HG03066 (cell line): ENCODE measurements around the gene AGFG1.

ENCODE experiments used
- ATAC-seq: cut with Tn5 transposase; IDR thresholded peaks from one replicate; pipeline ENCODE4 v1.9.1; 2021; ENCODE audit warnings: low read depth; ENCODE audit not compliant: unreplicated experiment

Gene AGFG1, protein sequence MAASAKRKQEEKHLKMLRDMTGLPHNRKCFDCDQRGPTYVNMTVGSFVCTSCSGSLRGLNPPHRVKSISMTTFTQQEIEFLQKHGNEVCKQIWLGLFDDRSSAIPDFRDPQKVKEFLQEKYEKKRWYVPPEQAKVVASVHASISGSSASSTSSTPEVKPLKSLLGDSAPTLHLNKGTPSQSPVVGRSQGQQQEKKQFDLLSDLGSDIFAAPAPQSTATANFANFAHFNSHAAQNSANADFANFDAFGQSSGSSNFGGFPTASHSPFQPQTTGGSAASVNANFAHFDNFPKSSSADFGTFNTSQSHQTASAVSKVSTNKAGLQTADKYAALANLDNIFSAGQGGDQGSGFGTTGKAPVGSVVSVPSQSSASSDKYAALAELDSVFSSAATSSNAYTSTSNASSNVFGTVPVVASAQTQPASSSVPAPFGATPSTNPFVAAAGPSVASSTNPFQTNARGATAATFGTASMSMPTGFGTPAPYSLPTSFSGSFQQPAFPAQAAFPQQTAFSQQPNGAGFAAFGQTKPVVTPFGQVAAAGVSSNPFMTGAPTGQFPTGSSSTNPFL

DNA sequence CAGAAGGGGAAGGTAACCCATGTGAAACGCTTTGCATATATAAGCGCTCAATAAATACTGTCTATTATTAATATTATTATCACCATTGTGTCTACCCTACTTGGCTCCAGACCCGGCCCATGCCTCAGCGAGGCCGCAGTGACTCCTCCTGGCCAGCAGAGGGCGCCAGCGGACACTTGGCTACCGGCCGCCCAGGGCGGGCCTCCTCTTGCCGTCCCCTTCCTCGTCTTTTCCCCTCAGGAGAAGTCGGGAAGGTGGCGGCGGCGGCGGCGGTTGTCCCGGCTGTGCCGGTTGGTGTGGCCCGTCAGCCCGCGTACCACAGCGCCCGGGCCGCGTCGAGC, at the start of gene AGFG1:
Gene AGFG1, plus strand, starts transcription at position 233 of the 341 bp plus-strand sequence. CDS start 266 bp downstream, outside the sequence.
- peak; percentile 90 for ATAC-seq

DNA sequence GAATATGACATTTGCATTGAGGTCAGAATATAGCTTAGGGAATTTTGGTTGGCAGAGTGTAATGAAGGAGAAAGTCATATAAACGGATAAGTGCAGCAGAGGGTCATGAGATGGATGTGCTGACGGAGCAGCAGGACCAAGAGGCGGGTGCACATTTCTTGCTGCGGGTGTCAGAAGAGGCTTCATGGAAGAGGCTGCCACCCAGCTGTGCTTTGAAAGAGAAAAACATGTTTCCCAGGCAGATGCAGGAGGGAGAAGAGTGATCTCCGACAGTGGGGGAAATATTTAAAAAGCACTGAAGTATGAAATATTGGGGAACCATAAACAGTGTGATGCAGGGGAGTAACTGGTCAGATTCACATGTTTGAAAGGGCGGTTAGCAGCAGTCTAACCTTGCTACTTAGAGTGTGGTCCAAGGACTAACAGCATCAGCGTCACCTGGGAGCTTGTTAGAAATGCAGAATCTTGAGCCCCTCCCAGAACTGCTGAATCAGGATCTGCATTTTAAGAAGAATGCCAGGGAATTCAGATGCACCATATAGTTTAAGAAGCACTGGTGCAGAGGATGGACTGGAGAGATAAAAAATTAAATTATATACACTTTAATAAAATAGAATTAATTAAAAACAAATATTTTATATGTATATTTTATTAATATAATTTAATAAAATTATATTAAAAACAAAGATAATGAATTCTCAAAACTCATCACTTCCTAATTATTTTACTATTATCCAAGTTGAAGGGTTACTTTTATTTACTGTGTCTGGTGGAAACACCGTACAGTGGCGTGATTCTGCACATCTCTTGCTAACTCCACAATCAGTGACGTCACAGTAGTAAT, 48.1 kb upstream of the AGFG1 start:
- ATAC-seq: no peak

DNA sequence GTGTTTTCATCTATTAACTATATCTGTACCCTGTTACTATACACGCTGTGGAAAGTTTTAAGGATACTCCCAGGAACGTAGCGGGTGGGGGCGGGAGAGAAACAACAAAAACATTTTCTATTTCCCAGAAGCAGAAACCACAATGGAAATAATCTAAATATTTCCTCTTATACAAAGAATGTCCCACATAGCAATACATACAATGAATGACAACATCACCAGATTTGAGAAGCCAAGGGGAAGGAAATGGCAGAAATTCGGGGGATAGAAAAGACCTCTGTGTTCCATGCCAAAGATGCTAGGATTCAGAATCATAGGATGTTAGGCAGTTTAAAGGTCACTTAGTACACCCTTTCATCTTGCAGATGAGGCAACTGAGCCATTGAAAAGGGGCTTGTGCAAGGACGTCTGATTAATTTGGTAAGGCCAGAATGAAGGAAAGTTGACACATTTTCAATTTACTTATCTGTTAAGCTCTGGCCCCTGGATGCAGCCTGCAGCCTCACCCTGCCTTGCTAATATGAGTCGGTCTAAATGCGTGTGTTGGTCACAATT, 43.1 kb upstream of the AGFG1 start:
- ATAC-seq: no peak

DNA sequence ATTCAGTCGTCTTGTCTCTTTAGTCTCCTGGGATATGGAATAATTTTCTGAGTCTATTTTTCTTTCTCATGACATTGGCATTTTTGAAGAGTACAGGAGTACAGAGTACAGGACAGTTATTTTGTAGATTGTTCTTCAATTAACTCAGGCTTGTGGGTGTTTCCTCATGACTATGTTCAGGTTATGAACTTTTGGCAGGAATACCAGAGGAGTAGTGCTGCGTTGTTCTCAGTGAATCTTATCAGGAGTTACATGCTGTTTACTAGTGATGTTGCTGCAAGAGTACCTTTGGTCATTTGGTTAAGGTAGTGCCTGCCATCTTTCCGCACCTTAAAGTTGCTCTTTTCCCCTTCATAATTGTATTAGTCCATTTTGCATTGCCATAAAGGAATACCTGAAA, 41.3 kb upstream of the AGFG1 start:
- no peak for ATAC-seq

DNA sequence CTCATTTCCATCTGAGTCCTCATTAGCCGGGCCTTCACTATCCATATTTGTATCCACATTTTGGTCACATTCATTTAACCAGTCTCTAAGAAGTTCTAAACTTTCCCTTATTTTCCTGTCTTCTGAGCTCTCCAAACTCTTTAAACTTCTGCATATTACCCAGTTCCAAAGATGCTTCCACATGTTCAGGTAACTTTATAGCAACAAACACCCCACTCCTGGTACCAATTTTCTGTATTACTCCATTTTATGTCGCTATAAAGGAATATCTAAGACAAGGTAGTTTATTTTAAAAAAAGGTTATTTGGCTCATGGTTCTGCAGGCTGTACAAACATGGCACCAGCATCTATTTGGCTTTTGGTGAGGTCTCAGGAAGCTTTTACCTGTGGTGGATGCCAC, 38.8 kb upstream of the AGFG1 start:
- no peak for ATAC-seq

DNA sequence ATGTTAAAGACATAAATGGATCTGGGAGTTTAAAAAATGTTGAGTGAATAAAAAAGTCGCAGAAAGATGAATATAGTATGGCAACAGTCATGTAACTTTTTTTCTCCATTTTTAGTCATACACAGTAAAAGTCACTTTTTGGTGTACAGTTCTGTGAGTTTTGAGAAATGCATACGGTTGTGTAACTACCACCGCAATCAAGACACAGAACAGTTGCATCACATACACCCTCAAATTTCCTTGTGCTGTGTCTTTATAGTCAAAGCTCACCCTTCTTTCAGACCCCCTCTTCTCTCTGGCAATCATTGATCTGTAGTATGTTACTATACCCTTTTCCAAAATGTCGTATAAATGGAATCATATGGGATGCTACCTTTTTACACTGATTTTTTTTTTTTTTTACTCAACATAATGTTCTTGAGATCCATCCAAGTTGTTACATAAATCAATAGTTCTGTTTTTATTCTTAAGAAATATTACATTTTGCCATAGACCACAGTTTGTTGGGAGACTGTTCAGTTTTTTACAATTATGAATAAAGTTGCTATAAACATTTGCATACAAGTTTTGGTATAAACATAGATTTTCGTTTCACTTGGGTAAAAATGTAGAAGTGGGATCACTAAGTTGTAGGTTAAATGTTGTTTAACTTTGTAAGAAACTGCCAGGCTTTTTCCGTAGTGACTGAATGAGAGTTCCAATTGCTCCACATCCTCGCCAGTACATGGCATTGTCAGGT, 35.4 kb upstream of the AGFG1 start:
- ATAC-seq: no peak

DNA sequence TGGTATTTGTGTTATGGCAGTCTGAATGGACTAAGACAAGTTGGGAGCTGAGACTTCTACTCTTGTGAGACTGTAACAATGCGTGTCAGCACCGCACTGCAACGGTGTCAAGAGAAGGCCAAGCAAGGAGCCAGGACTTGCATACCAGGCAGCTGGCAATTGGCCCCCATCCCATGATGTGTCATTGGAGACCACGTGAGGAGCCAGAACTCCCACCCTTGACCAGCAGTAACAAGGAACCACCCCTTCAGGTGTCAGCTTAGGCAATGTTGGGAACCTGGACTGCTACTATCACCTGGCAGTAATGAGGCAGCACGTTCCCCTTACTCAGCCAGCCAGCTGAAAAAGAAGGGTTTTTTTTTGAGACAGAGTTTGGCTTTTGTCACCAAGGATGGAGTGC, 32.7 kb upstream of the AGFG1 start:
- ATAC-seq: no peak

DNA sequence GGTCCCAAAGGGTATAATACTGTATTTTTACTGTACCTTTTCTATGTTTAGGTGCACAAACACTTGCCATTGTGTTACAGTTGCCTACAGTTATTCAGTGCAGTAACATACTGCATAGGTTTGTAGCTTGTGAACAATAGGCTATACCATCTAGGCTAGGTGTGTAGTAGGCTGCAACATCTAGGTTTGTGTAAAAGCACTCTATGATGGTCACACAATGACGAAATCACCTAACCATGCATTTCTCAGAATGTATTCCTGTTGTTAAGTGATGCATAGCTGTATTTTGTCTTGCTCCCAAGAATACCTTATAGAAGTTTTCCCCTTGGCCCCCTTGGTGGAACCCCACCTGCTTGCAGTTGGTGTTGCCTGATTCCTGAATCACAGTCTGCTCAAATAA, 29.3 kb upstream of the AGFG1 start:
- no peak for ATAC-seq

DNA sequence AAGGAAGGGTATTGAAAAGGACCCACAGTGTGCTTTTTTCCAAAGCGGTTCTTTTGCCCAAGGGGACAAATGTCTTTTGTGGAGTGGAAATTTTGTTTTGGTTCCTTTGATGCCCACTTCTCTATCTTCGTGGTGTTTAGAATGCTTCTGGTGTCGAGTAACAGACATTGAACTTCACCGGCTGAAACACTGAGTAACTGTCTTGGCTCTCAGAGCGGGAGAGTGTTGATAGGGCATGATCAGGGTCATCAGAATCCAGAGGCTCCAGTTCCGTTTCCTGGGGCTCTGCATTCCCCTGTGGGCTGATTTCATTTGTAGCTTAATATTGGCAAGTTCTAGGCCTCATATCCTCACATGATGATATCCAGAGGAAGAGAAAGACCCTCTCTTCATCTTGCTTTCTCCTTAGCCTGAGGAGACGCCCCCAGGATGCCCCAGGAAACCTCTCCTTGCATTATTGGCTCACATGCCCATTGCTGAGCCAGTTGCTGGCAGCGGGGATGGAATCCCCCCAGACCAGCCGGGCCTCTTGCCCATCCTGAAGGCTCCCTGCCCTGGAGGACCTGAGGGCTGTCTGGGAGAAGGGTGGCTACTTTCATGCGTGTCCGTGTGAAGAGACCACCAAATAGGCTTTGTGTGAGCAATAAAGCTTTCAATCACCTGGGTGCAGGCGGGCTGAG, 27.9 kb upstream of the AGFG1 start:
- ATAC-seq: no peak

DNA sequence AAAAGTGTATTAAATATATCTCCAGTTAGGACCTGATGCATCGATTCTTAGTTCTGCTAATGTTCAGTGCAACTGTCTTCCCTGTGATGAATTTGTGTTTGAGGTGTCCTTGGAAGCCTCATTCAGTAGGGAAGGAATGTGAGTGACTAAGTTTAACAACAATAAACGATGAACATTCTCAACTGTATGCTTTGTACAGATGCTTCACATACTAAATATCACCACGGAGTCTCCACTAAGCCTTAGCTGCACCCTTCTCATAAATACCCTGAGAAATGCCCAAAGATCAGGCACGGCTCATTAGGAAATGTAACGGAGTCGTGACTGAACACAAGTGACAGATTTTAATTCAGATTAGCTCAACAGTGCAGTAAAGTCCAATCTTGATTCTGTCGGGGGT, 24.4 kb upstream of the AGFG1 start:
- no peak for ATAC-seq

DNA sequence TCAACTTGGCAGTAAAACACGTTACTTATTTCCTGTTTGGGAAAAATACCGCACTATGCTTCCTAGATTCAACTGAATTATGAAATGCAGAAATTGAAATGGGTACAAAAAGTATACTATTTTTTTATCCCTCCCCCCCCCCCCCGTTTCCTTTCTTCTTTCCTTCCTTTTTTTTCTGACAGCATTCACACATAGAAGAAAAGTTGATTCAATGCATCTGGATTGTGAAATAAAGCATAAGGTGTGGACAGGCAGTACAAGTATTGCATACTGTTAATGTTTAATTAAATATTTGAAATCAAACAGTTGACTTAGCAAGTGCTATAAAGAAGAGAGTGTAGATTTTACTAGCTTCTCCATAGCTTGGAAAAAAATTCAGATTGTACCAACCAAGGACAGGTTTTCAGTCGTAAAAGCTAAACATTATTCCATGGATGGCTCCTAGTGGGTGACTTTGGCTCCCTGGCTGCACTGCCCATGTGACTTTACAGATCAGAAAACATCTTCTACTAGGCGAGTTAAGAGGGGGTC, 21.6 kb upstream of the AGFG1 start:
- ATAC-seq: no peak

DNA sequence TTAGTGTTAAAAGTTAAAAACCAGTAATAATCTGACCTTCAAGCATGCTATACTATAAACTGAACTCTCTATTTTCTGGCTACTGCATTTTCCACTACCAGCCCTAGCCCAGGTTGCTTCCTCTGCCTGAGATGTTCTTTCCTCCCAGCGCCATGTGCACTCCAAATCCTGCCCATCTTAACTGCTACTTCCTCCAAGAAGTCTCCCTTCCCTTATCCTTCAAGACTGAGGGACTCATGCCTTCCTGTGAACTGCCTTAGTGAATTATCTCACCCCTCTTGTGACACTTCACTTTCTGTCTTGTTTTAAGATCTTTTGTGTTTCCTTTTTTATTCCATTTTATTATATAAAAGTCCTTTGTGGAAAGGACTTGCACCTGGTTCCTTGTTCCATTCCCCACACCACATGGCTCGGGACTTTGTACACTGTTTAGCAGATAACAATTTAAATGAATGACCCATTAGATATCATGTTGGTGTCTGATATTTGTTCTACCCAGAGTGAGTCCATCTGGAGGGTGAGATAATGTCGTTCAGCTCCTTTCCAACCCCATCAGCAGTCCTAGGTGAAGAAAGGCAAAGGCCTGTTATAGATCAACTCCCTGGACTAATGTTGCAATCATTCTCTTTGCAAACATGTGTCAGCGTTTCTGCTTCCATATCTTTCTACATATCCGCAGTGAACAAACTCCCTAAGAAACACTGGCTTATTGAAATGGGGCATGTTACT, 20.9 kb upstream of the AGFG1 start:
- no peak for ATAC-seq

DNA sequence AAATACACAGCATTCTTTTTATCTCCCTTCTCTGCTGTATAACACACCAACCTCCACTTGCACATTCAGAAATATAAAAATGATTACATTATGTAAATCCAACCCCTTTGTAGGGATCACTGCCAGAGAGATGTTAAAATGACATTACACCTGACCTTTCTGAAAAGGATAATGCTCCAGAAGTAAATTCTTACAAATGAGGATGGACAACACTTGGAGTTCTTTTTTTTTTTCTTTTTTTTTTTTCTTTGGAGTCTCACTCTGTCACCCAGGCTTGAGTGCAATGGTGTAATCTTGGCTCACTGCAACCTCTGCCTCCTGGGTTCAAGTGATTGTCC, 20.3 kb upstream of the AGFG1 start:
- ATAC-seq: no peak

DNA sequence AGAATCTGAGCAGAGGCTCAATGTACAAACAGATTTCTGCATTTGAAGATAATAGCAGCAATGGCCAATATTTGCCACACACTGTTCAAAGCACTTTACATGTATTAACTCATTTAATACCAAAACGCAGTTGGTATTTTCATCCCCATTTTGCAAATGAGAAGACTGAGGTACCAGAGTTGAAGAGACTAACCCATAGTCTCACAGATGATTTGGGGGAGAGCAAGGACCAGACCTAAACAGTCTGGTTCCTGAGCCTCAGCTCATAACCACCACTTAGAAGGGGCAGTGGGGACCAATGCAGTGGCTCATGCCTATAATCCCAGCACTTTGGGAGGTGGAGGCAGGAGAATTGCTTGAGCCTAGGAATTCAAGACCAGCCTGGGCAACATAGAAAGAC, 18.1 kb upstream of the AGFG1 start:
- ATAC-seq: no peak

DNA sequence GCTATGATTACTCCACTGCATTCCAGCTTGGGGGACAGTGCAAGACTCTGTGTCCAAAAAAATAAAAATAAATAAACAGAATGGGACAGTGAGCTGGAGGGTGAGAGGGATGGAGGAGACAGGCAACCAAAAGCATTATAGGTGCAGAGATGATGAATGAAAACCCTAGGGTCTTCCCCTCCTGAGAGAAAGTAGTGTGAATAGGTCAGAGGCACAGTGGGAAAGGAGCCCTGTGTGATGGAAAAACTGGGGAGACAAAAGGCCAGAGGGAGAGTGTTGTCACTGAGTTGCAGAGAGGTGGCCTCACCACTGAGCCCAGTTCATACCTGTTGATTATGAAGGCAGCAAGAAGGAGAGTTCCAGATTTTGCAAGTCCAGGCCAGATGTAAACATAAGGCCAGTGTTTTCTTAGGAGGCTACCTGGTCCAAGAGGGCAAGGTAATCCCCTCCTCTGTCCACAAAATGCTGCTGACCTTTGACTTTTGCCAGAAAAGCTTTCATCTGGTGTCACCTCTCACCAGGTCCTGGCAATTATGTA, 17.6 kb upstream of the AGFG1 start:
- no peak for ATAC-seq

DNA sequence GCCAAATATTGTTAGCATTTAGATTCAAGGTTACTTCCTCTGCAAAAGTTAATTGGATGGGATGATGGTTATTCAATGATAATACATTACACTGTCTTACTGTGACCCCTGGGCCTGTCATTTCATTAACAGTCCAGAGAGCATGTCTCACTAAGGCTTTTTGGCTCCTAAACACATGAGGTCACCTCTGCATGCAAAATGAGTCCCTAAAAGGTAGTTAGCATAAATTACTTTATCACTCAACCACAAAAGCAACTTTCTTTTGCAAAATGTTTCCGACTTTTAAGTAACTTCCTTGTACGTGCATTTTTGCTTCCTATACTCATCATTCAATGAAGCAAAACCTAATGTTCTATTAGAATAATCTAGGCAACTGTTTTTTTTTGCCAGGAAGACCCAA, 16.8 kb upstream of the AGFG1 start:
- no peak for ATAC-seq

DNA sequence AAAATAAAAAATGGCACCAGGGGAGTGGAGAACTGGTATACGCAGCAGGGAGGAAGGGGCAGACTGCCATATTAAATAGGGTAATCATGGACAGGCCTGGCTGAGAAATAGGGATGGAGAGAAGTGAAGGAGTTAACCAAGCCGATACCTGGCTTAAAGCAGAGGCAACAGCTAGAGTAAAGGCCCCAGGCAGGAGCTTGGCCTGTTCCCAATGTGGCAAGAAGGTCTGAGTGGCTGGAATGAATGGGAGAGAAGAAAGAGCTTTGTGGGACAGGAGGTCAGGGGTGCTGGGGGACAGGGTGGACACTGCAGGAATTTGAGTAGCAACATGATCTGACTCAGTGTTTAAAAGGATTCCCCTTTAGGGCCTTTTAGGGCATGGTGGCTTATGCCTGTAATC, 15.9 kb upstream of the AGFG1 start:
- no peak for ATAC-seq

DNA sequence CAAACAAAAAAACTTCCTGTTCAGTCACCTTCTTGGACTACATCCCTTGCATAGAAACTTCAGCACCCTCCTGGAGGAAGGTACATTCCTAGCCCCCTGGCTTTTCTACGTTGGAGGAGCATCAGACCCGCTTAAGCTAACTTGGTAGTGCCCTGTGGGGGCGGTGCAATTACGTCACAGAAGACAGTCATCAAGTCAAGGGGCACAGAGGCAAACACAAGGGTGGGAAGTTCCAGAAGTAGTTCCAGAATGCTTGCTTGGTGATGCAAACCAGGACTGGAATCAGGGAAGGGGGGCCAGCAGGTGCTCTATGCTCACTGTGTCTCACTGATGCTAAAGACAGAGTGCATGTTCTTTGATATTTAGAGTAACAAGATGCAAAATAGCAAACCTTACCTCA, 15.2 kb upstream of the AGFG1 start:
- ATAC-seq: no peak

DNA sequence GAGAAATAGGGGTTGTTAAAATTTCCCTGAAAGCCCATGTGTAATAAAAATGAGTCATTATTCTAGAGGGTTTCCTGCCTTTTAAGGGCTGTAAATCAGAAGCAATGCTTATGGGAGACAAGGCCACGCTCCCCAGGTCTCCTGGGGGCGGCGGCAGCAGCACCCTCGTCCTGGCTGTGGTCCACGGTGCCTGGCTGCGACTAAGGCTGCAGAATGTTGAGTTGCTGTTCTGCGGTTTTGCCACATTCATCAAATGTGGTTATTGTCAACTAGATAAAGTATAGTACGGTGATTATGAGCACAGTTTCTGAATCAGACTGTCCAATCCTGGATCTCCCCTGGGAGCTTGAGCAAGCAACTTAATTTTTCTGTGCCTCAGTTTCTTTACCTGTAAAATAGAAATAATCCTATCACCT, 11.9 kb upstream of the AGFG1 start:
- peak; percentile 26 for ATAC-seq
